ENCODE data around the gene GRM8. TPM values are rescaled to one million over a fixed set of nuclear protein-coding genes. Genes with fewer than 3 reads are reported as not detected.

Gene GRM8
- total RNA-seq, 8 experiments from 2014 or later = 0.35 to 4.8 (median 2.7) TPM; not detected in 1

GRCh38 chr7:127107601-127108007, 145.1 kb downstream of the GRM8 start:
- in situ Hi-C loops (cut with MboI; ENCODE audit: low pct_unique_long_range_greater_than_20kb in 2 of 9, low sequenced_read_pairs in 9 of 9, unreplicated experiment in 9 of 9) = no loop called here
- Histone ChIP-seq H3K27ac (no peak overlapping the region), H3K4me1 (replicated peaks in 1 of 2) (no peaks in the 10 kb centered on the region), H3K4me3 (no peak overlapping the region)
- 0 to 36% (median 14%) methylated on average over 2 to 5 of the region's 5 CpGs; no CpG with 5 or more reads in 3 of the 10 experiments for WGBS, 10 experiments
- peak; percentile 24 to 95 (median 60) for ATAC-seq (replicated peaks in 6 of 8)

DNA sequence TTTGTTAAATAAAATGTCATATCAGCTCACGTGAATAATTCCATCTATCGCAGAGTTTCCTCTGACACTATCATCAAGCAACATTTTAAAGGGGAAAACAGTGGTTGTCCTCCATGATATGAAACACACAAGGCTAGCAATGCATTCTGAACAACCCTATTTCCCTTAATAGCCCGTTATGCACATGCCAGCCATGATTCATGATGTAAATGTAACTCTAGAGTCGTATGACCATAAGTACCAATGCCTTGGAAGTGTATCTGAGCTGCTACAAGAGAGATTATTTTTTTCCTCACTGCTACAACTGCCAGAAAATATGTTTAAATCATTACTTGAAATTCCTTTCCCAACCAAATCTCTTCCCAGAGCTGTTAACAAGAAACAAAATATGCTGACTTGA, 159.4 kb downstream of the GRM8 start:
- H3K4me1 ChIP-seq (replicated peaks in 1 of 2) = no peaks in the 10 kb centered on the region
- peak in 1 of 8 experiments; percentile 66 for ATAC-seq (replicated peaks in 6 of 8)
- no peak overlapping the region for H3K27ac ChIP-seq
- in situ Hi-C loops (cut with MboI; ENCODE audit: low pct_unique_long_range_greater_than_20kb in 2 of 9, low sequenced_read_pairs in 9 of 9, unreplicated experiment in 9 of 9) = no loop called here
- no peak overlapping the region for H3K4me3 ChIP-seq
- WGBS, 10 experiments = 0 to 85% (median 72%) methylated on average over 1 to 4 of the region's 4 CpGs; no CpG with 5 or more reads in 3 of the 10 experiments

DNA sequence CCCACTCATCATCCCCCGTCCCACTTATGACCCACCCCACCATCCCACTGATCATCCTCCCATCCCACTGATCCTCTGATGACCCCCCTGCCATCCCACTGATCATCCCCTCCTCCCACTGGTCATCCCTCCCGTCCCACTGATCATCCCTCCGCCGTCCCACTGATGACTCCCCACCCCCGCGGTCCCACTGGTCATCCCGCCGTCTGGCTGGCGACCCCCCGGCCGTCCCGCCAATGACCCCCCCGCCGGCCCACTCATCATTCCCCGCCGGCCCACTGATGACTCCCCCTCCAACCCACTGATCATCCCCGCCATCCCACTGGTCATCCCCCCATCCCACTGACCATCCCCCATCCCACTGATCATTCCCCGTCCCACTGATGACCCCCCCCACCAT, 161.1 kb downstream of the GRM8 start:
- no peak overlapping the region for H3K27ac ChIP-seq
- in situ Hi-C loops (cut with MboI; ENCODE audit: low pct_unique_long_range_greater_than_20kb in 2 of 9, low sequenced_read_pairs in 9 of 9, unreplicated experiment in 9 of 9) = no loop called here
- no CpG with 5 or more reads among the region's 18 CpGs for WGBS, 10 experiments
- no peaks in the 10 kb centered on the region for H3K4me1 ChIP-seq (replicated peaks in 1 of 2)
- no peak overlapping the region for H3K4me3 ChIP-seq
- ATAC-seq (replicated peaks in 6 of 8) = no peak

DNA sequence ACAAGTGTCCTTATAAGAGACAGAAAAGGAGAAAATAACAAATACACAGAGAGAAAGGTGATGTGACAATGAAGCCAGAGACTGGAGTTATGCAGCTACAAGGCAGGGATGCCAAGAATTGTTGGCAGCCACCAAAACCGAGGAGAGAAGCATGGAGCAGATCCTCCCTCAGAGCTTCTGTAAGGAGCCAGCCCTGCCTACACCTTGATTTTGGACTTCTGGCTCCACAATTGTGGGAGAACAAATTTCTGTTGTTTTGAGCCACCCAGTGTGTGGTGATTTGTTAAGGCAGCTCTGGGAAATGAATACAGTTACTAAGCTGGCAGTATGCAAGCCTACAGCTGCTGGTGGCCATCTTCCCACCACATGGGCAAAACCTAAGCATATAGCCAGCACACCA, 163.6 kb downstream of the GRM8 start:
- no peak overlapping the region for H3K4me3 ChIP-seq
- ATAC-seq (replicated peaks in 6 of 8) = no peak
- no peaks in the 10 kb centered on the region for H3K4me1 ChIP-seq (replicated peaks in 1 of 2)
- in situ Hi-C loops (cut with MboI; ENCODE audit: low pct_unique_long_range_greater_than_20kb in 2 of 9, low sequenced_read_pairs in 9 of 9, unreplicated experiment in 9 of 9) = no loop called here
- WGBS, 10 experiments = 0 to 71% (median 10%) methylated on average over 1 of the region's 1 CpG; no CpG with 5 or more reads in 6 of the 10 experiments
- H3K27ac ChIP-seq = no peak overlapping the region

- no peaks in the 10 kb centered on the region for H3K4me1 ChIP-seq (replicated peaks in 1 of 2)
- no peak for ATAC-seq (replicated peaks in 6 of 8)
- H3K4me3 ChIP-seq = no peak overlapping the region
- in situ Hi-C loops (cut with MboI; ENCODE audit: low pct_unique_long_range_greater_than_20kb in 2 of 9, low sequenced_read_pairs in 9 of 9, unreplicated experiment in 9 of 9) = no loop called here
- H3K27ac ChIP-seq = no peak overlapping the region
- WGBS, 10 experiments = 0 to 92% (median 54%) methylated on average over 1 to 3 of the region's 3 CpGs; no CpG with 5 or more reads in 1 of the 10 experiments
Observed at GRCh38 chr7:127081539-127081938, 171.2 kb downstream of the GRM8 start.

GRCh38 chr7:127080576-127080975, 172.2 kb downstream of the GRM8 start:
- in situ Hi-C loops (cut with MboI; ENCODE audit: low pct_unique_long_range_greater_than_20kb in 2 of 9, low sequenced_read_pairs in 9 of 9, unreplicated experiment in 9 of 9) = no loop called here
- no peak for ATAC-seq (replicated peaks in 6 of 8)
- H3K4me3 ChIP-seq = no peak overlapping the region

GRCh38 chr7:127066974-127067373, 185.8 kb downstream of the GRM8 start:
- WGBS, 10 experiments = 0 to 100% (median 85%) methylated on average over 1 to 3 of the region's 3 CpGs; no CpG with 5 or more reads in 4 of the 10 experiments
- no peaks in the 10 kb centered on the region for H3K4me1 ChIP-seq (replicated peaks in 1 of 2)
- H3K4me3 ChIP-seq = no peak overlapping the region
- in situ Hi-C loops (cut with MboI; ENCODE audit: low pct_unique_long_range_greater_than_20kb in 2 of 9, low sequenced_read_pairs in 9 of 9, unreplicated experiment in 9 of 9) = no loop called here
- peak in 1 of 8 experiments; percentile 57 for ATAC-seq (replicated peaks in 6 of 8)
- H3K27ac ChIP-seq = no peak overlapping the region

More at GRCh38 chr7:127080576-127080975, 172.2 kb downstream of the GRM8 start:
- WGBS, 10 experiments = 0 to 95% (median 25%) methylated on average over 1 to 2 of the region's 2 CpGs; no CpG with 5 or more reads in 2 of the 10 experiments
- Histone ChIP-seq H3K4me1 (replicated peaks in 1 of 2) (no peaks in the 10 kb centered on the region), H3K27ac (no peak overlapping the region)

DNA sequence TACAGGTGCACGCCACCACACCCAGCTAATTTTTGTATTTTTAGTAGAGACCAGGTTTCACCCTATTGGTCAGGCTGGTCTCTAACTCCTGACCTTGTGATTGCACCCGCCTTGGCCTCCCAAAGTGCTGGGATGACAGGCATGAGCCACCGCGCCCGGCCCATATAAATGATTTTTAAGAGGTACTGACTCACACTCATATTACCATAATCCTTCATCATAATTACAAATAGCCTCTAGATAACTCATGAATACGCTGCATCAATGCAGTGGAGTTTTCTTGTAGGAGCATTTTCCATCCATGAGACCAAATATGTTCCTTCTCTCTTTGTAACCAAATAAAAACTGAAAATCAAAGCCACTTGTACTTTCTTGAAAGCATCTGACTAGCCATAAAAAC, 193.3 kb downstream of the GRM8 start:
- H3K27ac ChIP-seq = no peak overlapping the region
- WGBS, 10 experiments = 0 to 100% (median 50%) methylated on average over 1 to 5 of the region's 6 CpGs; no CpG with 5 or more reads in 3 of the 10 experiments
- no peak overlapping the region for H3K4me3 ChIP-seq
- in situ Hi-C loops (cut with MboI; ENCODE audit: low pct_unique_long_range_greater_than_20kb in 2 of 9, low sequenced_read_pairs in 9 of 9, unreplicated experiment in 9 of 9) = no loop called here
- peak in 3 of 8 experiments; percentile 95 to 100 (median 99) for ATAC-seq (replicated peaks in 6 of 8)
- no peaks in the 10 kb centered on the region for H3K4me1 ChIP-seq (replicated peaks in 1 of 2)

- ATAC-seq (replicated peaks in 6 of 8) = no peak
- in situ Hi-C loops (cut with MboI; ENCODE audit: low pct_unique_long_range_greater_than_20kb in 2 of 9, low sequenced_read_pairs in 9 of 9, unreplicated experiment in 9 of 9) = no loop called here
- no peak overlapping the region for H3K4me3 ChIP-seq
- H3K4me1 ChIP-seq (replicated peaks in 1 of 2) = no peaks in the 10 kb centered on the region
- WGBS, 10 experiments = 2 to 98% (median 68%) methylated on average over 1 to 9 of the region's 9 CpGs; no CpG with 5 or more reads in 2 of the 10 experiments
- no peak overlapping the region for H3K27ac ChIP-seq
Observed at GRCh38 chr7:127057918-127058317, 194.8 kb downstream of the GRM8 start.

GRCh38 chr7:127056202-127056601, 196.5 kb downstream of the GRM8 start:
- H3K4me1 ChIP-seq (replicated peaks in 1 of 2) = no peaks in the 10 kb centered on the region
- ATAC-seq (replicated peaks in 6 of 8) = no peak
- H3K4me3 ChIP-seq = no peak overlapping the region
- in situ Hi-C loops (cut with MboI; ENCODE audit: low pct_unique_long_range_greater_than_20kb in 2 of 9, low sequenced_read_pairs in 9 of 9, unreplicated experiment in 9 of 9) = no loop called here
- no peak overlapping the region for H3K27ac ChIP-seq

- Histone ChIP-seq H3K4me1 (replicated peaks in 1 of 2) (no peaks in the 10 kb centered on the region), H3K27ac (no peak overlapping the region), H3K4me3 (no peak overlapping the region)
- in situ Hi-C loops (cut with MboI; ENCODE audit: low pct_unique_long_range_greater_than_20kb in 2 of 9, low sequenced_read_pairs in 9 of 9, unreplicated experiment in 9 of 9) = no loop called here
- ATAC-seq (replicated peaks in 6 of 8) = no peak
Observed at GRCh38 chr7:127047521-127047920, 205.2 kb downstream of the GRM8 start.

- Histone ChIP-seq H3K27ac (no peak overlapping the region), H3K4me3 (no peak overlapping the region), H3K4me1 (replicated peaks in 1 of 2) (no peaks in the 10 kb centered on the region)
- ATAC-seq (replicated peaks in 6 of 8) = no peak
- 0 to 100% (median 87%) methylated on average over 1 to 7 of the region's 7 CpGs for WGBS, 10 experiments
- in situ Hi-C loops (cut with MboI; ENCODE audit: low pct_unique_long_range_greater_than_20kb in 2 of 9, low sequenced_read_pairs in 9 of 9, unreplicated experiment in 9 of 9) = no loop called here
Observed at GRCh38 chr7:127041689-127042452, 210.9 kb downstream of the GRM8 start.

- 0 to 100% (median 95%) methylated on average over 1 to 2 of the region's 2 CpGs; no CpG with 5 or more reads in 4 of the 10 experiments for WGBS, 10 experiments
- ATAC-seq (replicated peaks in 6 of 8) = no peak
- in situ Hi-C loops (cut with MboI; ENCODE audit: low pct_unique_long_range_greater_than_20kb in 2 of 9, low sequenced_read_pairs in 9 of 9, unreplicated experiment in 9 of 9) = no loop called here
- Histone ChIP-seq H3K27ac (no peak overlapping the region), H3K4me3 (no peak overlapping the region), H3K4me1 (replicated peaks in 1 of 2) (no peaks in the 10 kb centered on the region)
Observed at GRCh38 chr7:127040042-127040441, 212.7 kb downstream of the GRM8 start.

DNA sequence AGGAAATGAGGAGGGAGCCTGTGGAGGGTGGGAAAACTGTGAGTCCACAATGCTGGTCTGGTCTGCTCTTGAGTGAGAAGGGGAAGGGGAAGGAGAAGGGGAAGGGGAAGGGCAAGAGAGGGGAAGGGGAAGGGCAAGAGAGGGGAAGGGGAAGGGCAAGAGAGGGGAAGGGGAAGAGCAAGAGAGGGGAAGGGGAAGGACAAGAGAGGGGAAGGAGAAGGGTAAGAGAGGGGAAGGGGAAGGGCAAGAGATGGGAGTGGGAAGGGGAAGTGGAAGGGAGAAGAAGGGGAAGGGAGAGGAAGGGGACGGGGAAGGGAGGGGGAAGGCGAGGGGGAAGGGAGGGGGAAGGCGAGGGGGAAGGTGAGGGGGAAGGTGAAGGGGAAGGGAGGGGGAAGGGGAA, 213.2 kb downstream of the GRM8 start:
- WGBS, 10 experiments = no CpG with 5 or more reads among the region's 3 CpGs
- in situ Hi-C loops (cut with MboI; ENCODE audit: low pct_unique_long_range_greater_than_20kb in 2 of 9, low sequenced_read_pairs in 9 of 9, unreplicated experiment in 9 of 9) = no loop called here
- no peak for ATAC-seq (replicated peaks in 6 of 8)
- Histone ChIP-seq H3K4me1 (replicated peaks in 1 of 2) (no peaks in the 10 kb centered on the region), H3K27ac (no peak overlapping the region), H3K4me3 (no peak overlapping the region)

Data from motor neuron (in vitro differentiated cells).